ENCODE measurements around the gene KPNA5.
"Not testable (repeated sequence)": the region's sequence is repeated elsewhere in the genome, so short reads cannot be mapped to it uniquely, and the experiment has no call there.

KPNA5 gene

DNA sequence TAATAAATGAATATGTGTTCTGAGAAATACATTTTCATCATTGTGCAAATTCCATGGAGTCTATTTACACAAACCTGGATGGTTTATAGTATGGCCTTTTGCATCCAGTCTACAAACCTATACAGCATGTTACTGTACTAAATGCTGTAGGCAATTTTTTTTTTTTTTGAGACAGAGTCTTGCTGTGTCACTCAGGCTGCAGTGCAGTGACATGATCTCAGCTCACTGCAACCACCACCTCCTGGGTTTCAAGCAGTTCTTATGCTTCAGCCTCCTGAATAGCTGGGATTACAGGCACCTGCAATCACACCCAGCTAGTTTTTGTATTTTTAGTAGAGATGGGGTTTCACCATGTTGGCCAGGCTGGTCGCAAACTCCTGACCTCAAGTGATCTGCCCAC, 22.9 kb downstream of the KPNA5 start:
- not testable (repeated sequence) for DNase-seq (ENCODE audit: low read depth in 2 of 2)

GRCh38 chr6:116705917-116706316, 24.9 kb downstream of the KPNA5 start:
- no peak for DNase-seq (ENCODE audit: low read depth in 2 of 2)

- DNase-seq (ENCODE audit: low read depth in 2 of 2), result no peak
Measured at GRCh38 chr6:116714296-116714695, 33.3 kb downstream of the KPNA5 start.

- no peak for DNase-seq (ENCODE audit: low read depth in 2 of 2)
Measured at GRCh38 chr6:116714761-116715160, 33.8 kb downstream of the KPNA5 start.

DNA sequence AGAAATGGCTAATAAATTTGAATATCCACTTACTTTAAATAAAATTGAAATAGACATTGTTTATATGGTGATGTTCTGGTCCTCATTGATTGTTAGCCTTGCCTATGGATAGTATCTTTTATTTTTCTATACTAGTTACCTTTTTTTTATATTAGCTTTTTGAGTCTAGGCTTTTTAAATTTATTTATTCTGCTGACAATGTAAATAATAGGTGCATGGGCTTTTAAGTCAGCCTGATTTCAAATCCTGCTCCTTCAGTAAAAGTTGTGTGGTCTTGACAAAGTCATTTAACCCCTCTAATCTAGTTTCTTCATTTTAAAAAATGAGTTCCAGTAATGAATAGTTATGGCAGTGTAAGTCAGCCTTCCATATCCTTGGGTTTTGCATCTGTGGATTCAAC, 45.9 kb downstream of the KPNA5 start:
- DNase-seq (ENCODE audit: low read depth in 2 of 2), result no peak

DNA sequence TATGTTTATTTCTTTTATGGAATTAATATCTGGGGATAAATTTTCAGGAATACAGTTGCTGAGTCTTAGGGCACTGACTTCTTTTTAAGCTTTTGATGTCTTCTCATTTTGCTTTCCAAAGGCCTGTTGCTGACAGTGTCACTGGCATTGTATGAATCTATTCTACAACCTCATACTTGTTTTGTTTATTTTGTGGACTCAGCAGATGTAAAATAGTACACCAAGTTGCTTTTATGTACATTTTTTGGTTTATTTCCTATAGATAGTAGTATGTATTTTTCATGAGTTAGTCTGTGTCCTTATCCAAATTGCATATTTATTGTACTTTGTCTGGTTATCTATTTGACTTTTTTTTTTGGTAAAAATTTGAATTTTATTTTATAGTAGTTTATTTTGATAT, 49.5 kb downstream of the KPNA5 start:
- no peak for DNase-seq (ENCODE audit: low read depth in 2 of 2)

- no peak for DNase-seq (ENCODE audit: low read depth in 2 of 2)
Measured at GRCh38 chr6:116737004-116737403, 56.0 kb downstream of the KPNA5 start.

DNA sequence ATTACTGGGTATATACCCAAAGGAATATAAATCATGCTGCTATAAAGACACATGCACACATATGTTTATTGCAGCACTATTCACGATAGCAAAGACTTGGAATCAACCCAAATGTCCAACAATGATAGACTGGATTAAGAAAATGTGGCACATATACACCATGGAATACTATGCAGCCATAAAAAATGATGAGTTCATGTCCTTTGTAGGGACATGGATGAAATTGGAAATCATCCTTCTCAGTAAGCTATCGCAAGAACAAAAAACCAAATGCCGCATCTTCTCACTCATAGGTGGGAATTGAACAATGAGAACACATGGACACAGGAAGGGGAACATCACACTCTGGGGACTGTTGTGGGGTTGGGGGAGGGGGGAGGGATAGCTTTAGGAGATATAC, 59.5 kb downstream of the KPNA5 start:
- not testable (repeated sequence) for DNase-seq (ENCODE audit: low read depth in 2 of 2)

GRCh38 chr6:116741571-116741970, 60.6 kb downstream of the KPNA5 start:
- DNase-seq (ENCODE audit: low read depth in 2 of 2), result no peak

DNA sequence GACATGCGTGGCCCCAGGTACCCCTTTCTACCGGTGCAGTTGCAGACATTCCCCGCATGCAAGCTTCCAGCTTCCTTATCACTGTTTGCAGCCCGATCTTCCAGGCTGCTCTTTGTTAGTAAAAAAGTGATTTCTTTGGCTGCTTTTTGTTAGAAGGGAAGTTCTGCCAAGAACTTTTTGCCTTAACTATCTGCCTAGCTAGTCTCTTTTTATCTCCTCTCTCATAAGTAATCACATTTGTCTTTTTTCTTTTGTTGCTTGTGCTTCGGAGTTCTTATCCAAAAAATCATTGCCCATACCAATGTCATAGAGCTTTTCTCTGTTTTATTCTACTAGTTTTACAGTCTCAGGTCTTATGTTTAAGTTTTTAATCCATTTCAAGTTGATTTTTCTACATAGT, 64.2 kb downstream of the KPNA5 start:
- no peak for DNase-seq (ENCODE audit: low read depth in 2 of 2)

GRCh38 chr6:116761779-116762178, 80.8 kb downstream of the KPNA5 start:
- DNase-seq (ENCODE audit: low read depth in 2 of 2), result no peak

GRCh38 chr6:116762235-116762634, 81.2 kb downstream of the KPNA5 start:
- DNase-seq (ENCODE audit: low read depth in 2 of 2), result no peak

DNA sequence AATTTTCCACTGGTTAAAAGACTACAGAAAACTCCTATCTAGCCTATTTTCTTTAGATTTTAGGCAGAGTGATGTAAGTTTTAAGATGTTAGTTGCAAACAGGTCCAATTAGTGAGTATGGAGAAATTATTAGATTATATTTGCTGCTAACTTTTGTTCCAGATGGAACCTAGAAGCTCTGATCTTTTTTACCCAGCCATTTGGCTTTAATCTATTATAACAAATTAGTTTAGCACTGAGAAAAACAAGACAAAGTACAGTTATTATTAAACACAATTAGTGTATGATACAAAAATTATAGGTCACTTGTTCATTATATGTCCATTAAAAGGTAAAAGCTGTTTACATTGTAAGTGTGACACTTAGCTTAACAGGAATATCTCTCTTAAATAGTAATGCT, 82.0 kb downstream of the KPNA5 start:
- DNase-seq (ENCODE audit: low read depth in 2 of 2), result no peak

GRCh38 chr6:116763906-116764628, 83.1 kb downstream of the KPNA5 start:
- no peak for DNase-seq (ENCODE audit: low read depth in 2 of 2)

DNA sequence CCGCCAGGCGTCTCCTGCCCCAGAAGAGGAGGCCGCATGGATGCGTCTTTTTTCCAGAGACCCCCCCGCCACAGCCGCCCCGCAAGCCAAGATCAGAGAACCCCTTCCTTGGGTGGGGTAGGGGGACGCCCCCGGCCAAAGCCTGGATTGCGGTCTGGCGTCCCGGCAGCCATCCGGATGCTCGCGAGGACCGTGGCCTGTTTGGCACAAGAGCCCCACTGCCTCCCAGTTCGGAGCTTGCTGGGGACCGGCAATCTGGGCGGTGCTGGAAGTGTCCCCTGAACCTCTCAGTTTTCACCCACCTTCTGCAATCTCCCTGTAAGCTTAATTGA, 83.6 kb downstream of the KPNA5 start:
- no peak for DNase-seq (ENCODE audit: low read depth in 2 of 2)

- DNase-seq (ENCODE audit: low read depth in 2 of 2), result no peak
Measured at GRCh38 chr6:116764961-116765841, 84.2 kb downstream of the KPNA5 start, which contains the start of gene FAM162B. TSS of gene FAM162B (minus strand) at chr6:116765719. CDS start at chr6:116765576, 143 bp downstream.

DNA sequence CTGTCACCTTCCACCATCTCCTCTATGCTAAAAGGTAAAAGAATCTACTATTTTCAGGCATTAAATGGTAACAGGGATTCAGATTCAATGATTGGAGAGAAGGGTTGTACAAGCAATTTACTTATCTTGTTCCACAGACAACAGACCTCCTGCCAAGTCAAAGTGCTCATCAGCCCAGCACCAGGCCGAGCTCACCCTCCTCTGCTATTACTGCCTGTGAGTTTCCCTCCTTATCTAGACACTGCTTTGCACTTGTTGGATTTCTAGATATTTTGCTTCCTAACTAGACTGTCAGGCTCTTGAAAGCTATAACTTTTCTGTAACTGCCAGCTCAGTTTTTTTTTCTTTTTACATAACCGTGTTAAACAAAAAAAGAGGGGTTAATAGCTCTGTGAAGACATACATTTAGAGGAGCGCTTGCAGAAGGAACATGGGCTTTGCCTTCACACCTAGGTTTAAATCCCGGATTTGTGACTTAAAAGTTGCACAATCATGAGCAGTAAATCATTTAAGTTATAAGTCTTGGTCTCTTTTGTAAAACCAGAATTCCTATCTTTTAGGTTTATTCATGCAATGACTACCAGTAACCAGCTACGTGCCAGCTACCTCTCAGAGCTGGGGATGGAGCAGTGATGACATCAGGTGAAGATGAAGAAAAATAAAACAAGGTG, 85.6 kb downstream of the KPNA5 start:
- no peak for DNase-seq (ENCODE audit: low read depth in 2 of 2)

DNA sequence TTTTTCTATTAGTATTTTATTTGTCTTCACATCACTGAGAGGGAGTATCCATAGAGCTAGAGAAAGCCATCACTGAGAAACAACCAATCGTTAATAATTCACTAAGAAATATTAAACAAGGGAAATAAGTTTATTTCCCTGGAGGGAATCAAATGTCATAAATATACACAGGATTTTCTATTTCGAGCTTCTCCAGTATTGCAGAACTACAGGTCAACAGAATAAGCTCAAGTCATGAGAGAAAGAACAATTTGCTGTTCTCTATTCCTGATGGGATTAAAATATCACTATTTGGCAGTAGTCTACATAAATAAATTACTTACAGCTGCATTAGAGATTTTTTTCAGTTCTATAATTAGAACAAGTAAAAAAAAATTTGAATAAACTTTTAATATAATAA, 86.7 kb downstream of the KPNA5 start:
- no peak for DNase-seq (ENCODE audit: low read depth in 2 of 2)

DNA sequence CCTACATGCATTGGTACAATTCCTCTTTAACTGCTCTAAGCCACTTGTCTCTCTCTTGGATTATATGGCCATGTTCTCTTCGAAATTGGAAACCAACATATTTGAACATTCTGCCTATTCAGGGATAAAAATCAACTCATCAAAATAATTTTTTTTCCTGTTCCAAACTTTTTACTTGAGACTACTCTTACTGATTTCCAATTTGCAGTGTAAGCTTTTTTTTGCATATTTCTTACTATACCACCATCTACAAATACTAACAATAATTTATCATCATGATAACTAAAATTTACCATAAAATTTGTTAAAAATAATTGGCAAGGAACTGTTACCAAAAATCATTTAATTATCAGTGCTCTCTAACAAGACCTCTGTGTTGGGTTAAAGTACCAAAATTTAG, 91.4 kb downstream of the KPNA5 start:
- no peak for DNase-seq (ENCODE audit: low read depth in 2 of 2)

DNA sequence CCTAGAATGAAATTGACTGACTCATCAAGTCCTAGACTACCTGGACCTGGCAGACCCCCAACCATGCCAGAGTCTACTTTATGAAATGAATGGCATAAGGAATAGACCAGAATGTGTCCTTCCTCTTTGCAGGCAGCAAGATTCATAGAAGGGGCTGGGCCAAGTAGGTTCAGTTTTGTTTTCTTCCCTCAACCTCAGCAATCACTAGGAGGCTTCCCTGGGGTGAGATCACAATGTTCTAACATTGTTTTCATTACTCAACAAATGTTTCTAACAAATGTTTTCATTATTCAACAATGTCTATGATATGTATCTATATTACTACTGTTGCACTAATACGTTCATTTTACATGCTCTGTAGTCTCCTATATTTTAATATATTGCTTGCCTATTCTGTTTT, 92.9 kb downstream of the KPNA5 start:
- DNase-seq (ENCODE audit: low read depth in 2 of 2), result no peak

DNA sequence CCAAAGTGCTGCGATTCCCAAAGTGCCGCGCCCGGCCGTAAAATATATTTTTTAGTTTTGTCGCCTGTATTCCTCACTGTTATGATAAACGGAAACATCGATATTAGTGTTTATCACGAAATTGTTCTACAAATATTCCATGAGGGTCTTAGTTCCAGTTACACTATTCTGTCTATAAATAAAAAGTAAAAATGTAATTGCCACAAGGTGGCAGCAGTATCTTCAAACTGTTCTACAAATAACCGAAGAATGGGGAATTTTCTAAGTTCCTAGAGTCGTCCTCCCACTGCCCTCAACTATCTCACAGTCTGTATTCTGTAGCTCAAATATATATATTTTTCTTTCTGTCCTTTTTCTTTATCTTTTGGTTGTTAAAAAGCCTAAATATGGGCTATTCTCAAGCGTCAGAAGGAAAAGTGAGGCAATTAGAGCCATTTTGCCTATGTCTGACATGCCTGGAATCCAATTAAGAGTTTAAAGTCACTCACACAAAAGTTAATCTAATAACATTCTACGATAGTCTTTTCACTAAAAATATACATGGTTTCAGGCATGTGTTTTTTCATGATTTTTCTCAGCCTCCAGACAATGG, 98.7 kb downstream of the KPNA5 start:
- DNase-seq (ENCODE audit: low read depth in 2 of 2), result no peak

DNA sequence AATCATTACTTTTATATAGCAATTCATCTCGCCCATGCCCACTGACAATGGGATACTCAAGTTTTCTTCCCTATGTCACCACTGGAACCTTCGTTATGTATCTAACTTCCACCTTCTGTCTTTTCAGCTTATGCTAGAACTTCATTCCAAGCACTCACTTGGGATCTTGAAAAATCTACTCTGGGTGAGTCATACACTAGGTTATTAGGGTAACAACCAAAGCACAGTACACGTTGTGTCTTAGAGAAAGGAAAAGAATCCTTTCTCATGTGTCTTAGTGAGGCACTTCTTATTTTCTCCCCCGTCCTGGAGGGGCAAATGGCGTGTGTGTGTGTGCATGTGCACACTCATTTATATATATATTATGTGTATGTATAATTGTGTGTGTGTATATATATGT, 102.8 kb downstream of the KPNA5 start:
- no peak for DNase-seq (ENCODE audit: low read depth in 2 of 2)

All from stimulated activated CD4-positive, alpha-beta T cell treated with anti-CD3 and anti-CD28 coated beads, Interleukin-1b, Interleukin-23, amount 100 ng/mL, for 4 hours (primary cell).